Neuronal stem cell (in vitro differentiated cells): ENCODE data around the gene CASP10. TPM values are rescaled to one million over a fixed set of nuclear protein-coding genes. Genes with fewer than 3 reads are reported as not detected.

ENCODE experiments used
- DNase-seq: peaks from one replicate; pipeline ENCODE4 v3.0.0-alpha.2; 2013; ENCODE audit warnings: low spot score
- H2AFZ ChIP-seq: one replicate; pipeline ENCODE4 v1.6.1; 2013; ENCODE audit warnings: mild to moderate bottlenecking, low read length, inconsistent platforms
- H2AK5ac ChIP-seq: 2 replicates; pipeline ENCODE4 v1.6.1; 2013; ENCODE audit warnings: low read depth, mild to moderate bottlenecking, inconsistent platforms, low read length, moderate library complexity, mixed read lengths
- H2BK120ac ChIP-seq: 2 replicates; pipeline ENCODE4 v1.6.1; 2013; ENCODE audit warnings: low read depth, mild to moderate bottlenecking, inconsistent platforms, low read length, moderate library complexity, mixed read lengths
- H2BK12ac ChIP-seq: one replicate; pipeline ENCODE4 v1.6.1; 2013; ENCODE audit warnings: low read length, inconsistent platforms
- H2BK15ac ChIP-seq: 2 replicates; pipeline ENCODE4 v1.6.1; 2013; ENCODE audit warnings: mild to moderate bottlenecking, low read length, inconsistent platforms, mixed read lengths
- H2BK5ac ChIP-seq: one replicate; pipeline ENCODE4 v1.6.1; 2013; ENCODE audit warnings: inconsistent platforms, mild to moderate bottlenecking, low read length, moderate library complexity
- H3K14ac ChIP-seq: one replicate; pipeline ENCODE4 v1.6.1; 2013; ENCODE audit warnings: low read length, inconsistent platforms
- H3K18ac ChIP-seq: 2 replicates; pipeline ENCODE4 v1.6.1; 2013; ENCODE audit warnings: low read length, inconsistent platforms
- H3K23ac ChIP-seq: 2 replicates; pipeline ENCODE4 v1.6.1; 2013; ENCODE audit warnings: low read depth, mild to moderate bottlenecking, mixed read lengths, low read length, inconsistent platforms; ENCODE audit not compliant: poor library complexity
- H3K27ac ChIP-seq: replicated peaks from 3 replicates; pipeline ENCODE4 v1.5.1; 2013; ENCODE audit warnings: low read length, inconsistent platforms
- H3K27me3 ChIP-seq, 3 experiments: 2 replicates each; pipeline ENCODE4 v1.6.1; 2013; ENCODE audit warnings: low read length in 3 of 3, mild to moderate bottlenecking in 2 of 3, inconsistent platforms in 1 of 3, low read depth in 1 of 3, mixed read lengths in 1 of 3, moderate library complexity in 1 of 3; ENCODE audit not compliant: control insufficient read depth in 3 of 3, insufficient read depth in 3 of 3
- H3K36me3 ChIP-seq, 2 donors: replicated peaks in 1 of 2; 2 replicates each; pipeline ENCODE4 v1.6.1; 2013; ENCODE audit warnings: low read length in 2 of 2; ENCODE audit not compliant: control insufficient read depth in 2 of 2, insufficient read depth in 2 of 2
- H3K4ac ChIP-seq: 2 replicates; pipeline ENCODE4 v1.6.1; 2013; ENCODE audit warnings: inconsistent platforms, mild to moderate bottlenecking, low read length, moderate library complexity
- H3K4me1 ChIP-seq, 2 donors: 1 replicate in 1 of 2; 2 replicates in 1 of 2; pipeline ENCODE4 v1.6.1; 2013; ENCODE audit warnings: low read length in 2 of 2, low read depth in 1 of 2; ENCODE audit not compliant: control insufficient read depth in 2 of 2, insufficient read depth in 1 of 2
- H3K4me2 ChIP-seq: one replicate; pipeline ENCODE4 v1.6.1; 2013; ENCODE audit warnings: mild to moderate bottlenecking, low read length, inconsistent platforms; ENCODE audit not compliant: insufficient read depth, poor library complexity, severe bottlenecking
- H3K4me3 ChIP-seq, 2 donors: 2 replicates each; pipeline ENCODE4 v1.5.1; 2013; ENCODE audit warnings: low read length in 2 of 2, mild to moderate bottlenecking in 2 of 2, inconsistent platforms in 1 of 2, moderate library complexity in 1 of 2
- H3K79me1 ChIP-seq: one replicate; pipeline ENCODE4 v1.6.1; 2013; ENCODE audit warnings: low read depth, mild to moderate bottlenecking, inconsistent platforms, low read length, moderate library complexity
- H3K9ac ChIP-seq: one replicate; pipeline ENCODE4 v1.6.1; 2013; ENCODE audit warnings: mild to moderate bottlenecking, low read depth, low read length, inconsistent platforms; ENCODE audit not compliant: poor library complexity
- H3K9me3 ChIP-seq, 2 donors: replicated peaks in 1 of 2; 2 replicates each; pipeline versions ENCODE3 to v1.6.1; 2013; ENCODE audit warnings: low read length in 2 of 2, mild to moderate bottlenecking in 2 of 2, inconsistent platforms in 1 of 2, low read depth in 1 of 2, mixed read lengths in 1 of 2, moderate library complexity in 1 of 2; ENCODE audit not compliant: control insufficient read depth in 2 of 2, insufficient read depth in 1 of 2
- H4K8ac ChIP-seq: one replicate; pipeline ENCODE4 v1.6.1; 2013; ENCODE audit warnings: low read depth, mild to moderate bottlenecking, inconsistent platforms, low read length, moderate library complexity
- H4K91ac ChIP-seq: one replicate; pipeline ENCODE4 v1.6.1; 2013; ENCODE audit warnings: low read length, low read depth, mild to moderate bottlenecking, inconsistent platforms; ENCODE audit not compliant: poor library complexity
- WGBS, 2 donors: extraction: QIAGEN DNeasy Blood & Tissue Kit; methylation state at CpG; one replicate each; pipeline ENCODE4 v1.1.7; 2013; ENCODE audit warnings: missing lambda C conversion rate in 2 of 2, mixed read lengths in 1 of 2; ENCODE audit not compliant: insufficient read length in 2 of 2, insufficient replicate concordance in 1 of 2; ENCODE audit errors: extremely low coverage in 2 of 2; 5-methylcytosine and 5-hydroxymethylcytosine counted together
- small RNA-seq: library from polyadenylated mRNA; stranded (forward); fragments of <200 nt; extraction: miRNeasy Mini kit (QIAGEN cat#:217004); gene quantifications from one replicate; pipeline ENCODE3, GENCODE V24; 2013; ENCODE audit not compliant: insufficient read depth

CASP10 gene

DNA sequence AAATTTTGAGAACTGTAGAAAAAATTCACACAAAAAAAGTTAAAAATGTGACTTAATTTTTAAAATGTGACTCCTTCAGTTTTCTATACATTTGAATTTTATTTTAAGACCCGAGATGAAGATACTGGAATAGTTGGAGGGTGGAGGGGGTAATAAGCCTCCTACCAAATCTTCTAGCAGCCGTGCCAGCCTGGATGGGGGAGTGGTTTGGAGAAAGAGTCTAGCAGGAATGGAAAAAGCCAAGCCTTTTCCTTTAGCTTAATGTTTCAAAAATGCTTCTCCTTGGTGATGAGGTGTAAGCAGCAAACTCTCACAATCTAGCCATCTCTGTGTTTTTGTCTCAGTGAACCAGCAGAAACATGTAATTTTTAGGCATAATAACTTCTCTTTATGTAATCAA, 92.1 kb downstream of the CASP10 start:
- Histone ChIP-seq H3K9me3 (no peaks in the 10 kb centered on the region), H3K9ac (no peak overlapping the region), H2BK120ac (no peak overlapping the region), H3K4me2 (no peak overlapping the region), H2BK15ac (no peak overlapping the region), H3K4me1 (no peaks in the 10 kb centered on the region), H3K27ac (no peak overlapping the region), H2BK5ac (no peak overlapping the region), H3K14ac (no peak overlapping the region), H3K4ac (no peak overlapping the region), H4K8ac (no peak overlapping the region), H4K91ac (no peak overlapping the region), H3K79me1 (no peaks in the 10 kb centered on the region), H3K18ac (no peak overlapping the region), H3K36me3 (peaks cover 0 to 16% of the 10 kb centered on the region in 2 donors), H3K27me3 (no peaks in the 10 kb centered on the region), H2BK12ac (no peak overlapping the region), H2AFZ (no peak overlapping the region), H2AK5ac (no peak overlapping the region), H3K4me3 (no peak overlapping the region), H3K23ac (no peak overlapping the region)
- no peak for DNase-seq
- no CpG with 5 or more reads among the region's 2 CpGs for WGBS, 2 donors

DNA sequence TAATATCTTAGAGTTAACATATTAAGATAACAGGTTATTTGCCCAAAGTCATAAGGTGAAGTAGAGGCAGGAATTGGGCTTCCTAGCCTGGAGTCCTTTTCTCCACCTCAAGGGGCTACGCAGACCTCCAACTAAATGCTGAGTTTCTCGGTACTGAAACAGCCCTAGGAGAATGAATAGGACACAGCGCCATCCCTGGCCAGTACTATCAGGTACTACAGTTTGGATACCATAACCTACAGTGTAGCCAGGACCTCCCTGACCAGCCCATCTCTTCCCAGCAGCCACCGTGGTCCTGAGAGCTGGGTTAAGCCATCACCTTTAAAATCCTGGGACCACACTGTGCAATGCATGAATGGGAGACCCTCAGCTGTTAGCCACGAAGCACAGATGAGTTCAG, 93.0 kb downstream of the CASP10 start:
- no peak overlapping the region for H3K14ac ChIP-seq
- H4K8ac ChIP-seq = no peak overlapping the region
- peaks cover 0 to 16% of the 10 kb centered on the region in 2 donors for H3K36me3 ChIP-seq
- no peak overlapping the region for H2AFZ ChIP-seq
- H3K4ac ChIP-seq = no peak overlapping the region
- H3K27ac ChIP-seq = no peak overlapping the region
- no peak overlapping the region for H3K4me2 ChIP-seq
- H3K9me3 ChIP-seq = no peaks in the 10 kb centered on the region
- H3K18ac ChIP-seq = no peak overlapping the region
- no peaks in the 10 kb centered on the region for H3K27me3 ChIP-seq
- no peak overlapping the region for H2BK5ac ChIP-seq
- no peaks in the 10 kb centered on the region for H3K4me1 ChIP-seq
- no peak for DNase-seq
- no peak overlapping the region for H2BK15ac ChIP-seq
- no peak overlapping the region for H4K91ac ChIP-seq
- no peak overlapping the region for H3K4me3 ChIP-seq
- no peak overlapping the region for H2BK120ac ChIP-seq
- H3K9ac ChIP-seq = no peak overlapping the region
- H3K23ac ChIP-seq = peak overlapping the region; percentile 68
- H2BK12ac ChIP-seq = no peak overlapping the region
- H3K79me1 ChIP-seq = no peaks in the 10 kb centered on the region
- no CpG with 5 or more reads among the region's 5 CpGs for WGBS, 2 donors
- H2AK5ac ChIP-seq = no peak overlapping the region

DNA sequence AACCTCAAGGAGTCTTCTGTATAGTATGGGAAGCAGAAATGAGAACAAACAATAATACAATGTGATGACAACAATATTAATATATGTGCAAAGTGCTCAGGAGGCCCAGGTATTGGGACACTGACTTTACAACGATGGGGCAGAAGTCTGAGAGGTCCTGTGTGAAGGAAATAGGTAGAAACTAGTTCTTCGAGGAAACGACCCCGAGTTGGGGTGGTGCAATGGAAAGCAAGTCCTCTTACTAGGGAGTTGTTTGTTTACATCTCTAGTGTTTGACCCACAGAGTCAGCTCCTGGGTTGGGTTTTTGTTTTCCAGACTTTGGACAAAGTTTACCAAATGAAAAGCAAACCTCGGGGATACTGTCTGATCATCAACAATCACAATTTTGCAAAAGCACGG, 93.6 kb downstream of the CASP10 start:
- H3K4me2 ChIP-seq = no peak overlapping the region
- no peak overlapping the region for H3K23ac ChIP-seq
- no peak overlapping the region for H3K18ac ChIP-seq
- H3K4ac ChIP-seq = no peak overlapping the region
- no peaks in the 10 kb centered on the region for H3K9me3 ChIP-seq
- H2BK12ac ChIP-seq = no peak overlapping the region
- no peak overlapping the region for H2AFZ ChIP-seq
- H3K36me3 ChIP-seq = peaks cover 0 to 16% of the 10 kb centered on the region in 2 donors
- no CpG with 5 or more reads among the region's 6 CpGs for WGBS, 2 donors
- H2BK15ac ChIP-seq = no peak overlapping the region
- no peak overlapping the region for H2BK5ac ChIP-seq
- no peak overlapping the region for H3K27ac ChIP-seq
- H2AK5ac ChIP-seq = no peak overlapping the region
- no peak overlapping the region for H3K4me3 ChIP-seq
- H2BK120ac ChIP-seq = no peak overlapping the region
- no peak overlapping the region for H4K91ac ChIP-seq
- H3K14ac ChIP-seq = no peak overlapping the region
- H3K27me3 ChIP-seq = no peaks in the 10 kb centered on the region
- no peaks in the 10 kb centered on the region for H3K79me1 ChIP-seq
- DNase-seq = no peak
- H3K4me1 ChIP-seq = no peaks in the 10 kb centered on the region
- H4K8ac ChIP-seq = no peak overlapping the region
- no peak overlapping the region for H3K9ac ChIP-seq

Small RNAs within 50 kb of the gene (small RNA-seq; reads per million reads assigned to genes)
- gene AC007283.2 (not detected), gene MTND4LP13 (not detected), gene RNU7-45P (not detected)
